ENCODE data around the gene LY6G5B.

Gene LY6G5B

DNA sequence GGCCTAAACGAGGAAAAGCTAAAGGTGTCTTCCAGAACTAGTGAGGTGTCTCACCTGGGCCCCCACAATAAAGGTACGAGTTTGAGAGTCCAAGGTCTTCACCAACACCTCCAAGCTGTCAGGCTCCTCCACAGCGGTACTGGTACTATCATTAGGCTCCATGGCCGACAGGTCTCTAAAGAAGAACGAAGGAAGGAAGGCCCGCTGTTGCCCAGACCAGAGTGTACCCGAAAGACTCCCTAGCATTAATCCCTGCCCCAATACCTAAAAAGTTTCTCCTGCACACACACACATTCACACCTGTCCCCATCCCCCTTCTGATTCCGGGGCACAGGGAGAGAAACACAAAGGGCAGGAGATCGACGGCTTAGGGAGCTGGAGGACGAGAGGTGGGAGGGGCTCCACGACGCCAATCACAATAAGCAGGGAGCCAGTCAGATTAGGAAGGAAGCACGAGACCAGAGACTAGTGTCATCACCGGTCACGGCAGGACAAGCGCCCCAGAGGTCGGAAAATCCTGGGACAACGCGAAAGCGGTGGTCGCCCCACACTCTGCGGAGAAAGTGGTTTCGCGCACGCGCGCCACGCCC lies 18.1 kb upstream of the LY6G5B start:
- peak overlapping the region; percentile 32 for H2BK15ac ChIP-seq (ENCODE audit: low read length)
- H3K27me3 ChIP-seq (ENCODE audit: control insufficient read depth in 3 of 3, insufficient read depth in 3 of 3, low read depth in 1 of 3, low read length in 3 of 3) = no peaks in the 10 kb centered on the region
- H3K4me2 ChIP-seq (ENCODE audit: insufficient read depth, low read length, poor library complexity, severe bottlenecking) = peak overlapping the region; percentile 68
- H2AFZ ChIP-seq (ENCODE audit: low read length) = peak overlapping the region; percentile 88
- H3K23ac ChIP-seq (ENCODE audit: low read depth, low read length, poor library complexity) = peak overlapping the region; percentile 97
- peak overlapping the region; percentile 81 for H2BK120ac ChIP-seq (ENCODE audit: low read depth, low read length)
- peak overlapping the region; percentile 95 for H3K14ac ChIP-seq (ENCODE audit: low read length)
- H3K36me3 ChIP-seq (replicated peaks in 1 of 2; ENCODE audit: control insufficient read depth in 2 of 2, insufficient read depth in 2 of 2, low read length in 2 of 2) = peaks cover 28 to 51% of the 10 kb centered on the region in 2 donors
- no peak overlapping the region for H2BK12ac ChIP-seq (ENCODE audit: low read length)
- H2BK5ac ChIP-seq (ENCODE audit: low read length) = peak overlapping the region; percentile 96
- peaks cover 2 to 11% of the 10 kb centered on the region in 2 donors for H3K4me1 ChIP-seq (ENCODE audit: control insufficient read depth in 2 of 2, insufficient read depth in 1 of 2, low read depth in 1 of 2, low read length in 2 of 2)
- no peak for DNase-seq (ENCODE audit: low spot score)
- peak overlapping the region; percentile 96 for H3K18ac ChIP-seq (ENCODE audit: low read length)
- no peak overlapping the region for H4K8ac ChIP-seq (ENCODE audit: low read depth, low read length)
- peak overlapping the region; percentile 95 for H3K9ac ChIP-seq (ENCODE audit: low read depth, low read length, poor library complexity)
- H3K4me3 ChIP-seq (ENCODE audit: low read length in 2 of 2) = peak overlapping the region; percentile 80 to 93
- no CpG with 5 or more reads among the region's 29 CpGs for WGBS, 2 donors (ENCODE audit: extremely low coverage in 2 of 2, insufficient read length in 2 of 2, insufficient replicate concordance in 1 of 2)
- H3K79me1 ChIP-seq (ENCODE audit: low read depth, low read length) = peaks cover 2% of the 10 kb centered on the region
- peak overlapping the region; percentile 66 for H4K91ac ChIP-seq (ENCODE audit: low read depth, low read length, poor library complexity)
- H3K9me3 ChIP-seq (replicated peaks in 1 of 2; ENCODE audit: control insufficient read depth in 2 of 2, insufficient read depth in 1 of 2, low read depth in 1 of 2, low read length in 2 of 2) = no peaks in the 10 kb centered on the region
- H2AK5ac ChIP-seq (ENCODE audit: low read depth, low read length) = no peak overlapping the region
- H3K4ac ChIP-seq (ENCODE audit: low read length) = no peak overlapping the region
- peak overlapping the region; percentile 98 for H3K27ac ChIP-seq (replicated peaks; ENCODE audit: low read length)

- peak; percentile 21 for DNase-seq (ENCODE audit: low spot score)
- Histone ChIP-seq H3K4me3 (ENCODE audit: low read length in 2 of 2) (peak overlapping the region; percentile 80 to 93), H3K23ac (ENCODE audit: low read depth, low read length, poor library complexity) (peak overlapping the region; percentile 97), H3K18ac (ENCODE audit: low read length) (peak overlapping the region; percentile 96), H2AFZ (ENCODE audit: low read length) (peak overlapping the region; percentile 88), H3K27me3 (ENCODE audit: control insufficient read depth in 3 of 3, insufficient read depth in 3 of 3, low read depth in 1 of 3, low read length in 3 of 3) (no peaks in the 10 kb centered on the region), H2BK12ac (ENCODE audit: low read length) (no peak overlapping the region), H3K9ac (ENCODE audit: low read depth, low read length, poor library complexity) (peak overlapping the region; percentile 68), H4K91ac (ENCODE audit: low read depth, low read length, poor library complexity) (peak overlapping the region; percentile 60), H2BK15ac (ENCODE audit: low read length) (no peak overlapping the region), H2BK5ac (ENCODE audit: low read length) (peak overlapping the region; percentile 96), H3K4ac (ENCODE audit: low read length) (no peak overlapping the region), H2BK120ac (ENCODE audit: low read depth, low read length) (no peak overlapping the region), H3K9me3 (replicated peaks in 1 of 2; ENCODE audit: control insufficient read depth in 2 of 2, insufficient read depth in 1 of 2, low read depth in 1 of 2, low read length in 2 of 2) (no peaks in the 10 kb centered on the region), H3K79me1 (ENCODE audit: low read depth, low read length) (peaks cover 6% of the 10 kb centered on the region), H3K27ac (replicated peaks; ENCODE audit: low read length) (peak overlapping the region; percentile 98), H4K8ac (ENCODE audit: low read depth, low read length) (no peak overlapping the region), H3K4me1 (ENCODE audit: control insufficient read depth in 2 of 2, insufficient read depth in 1 of 2, low read depth in 1 of 2, low read length in 2 of 2) (peaks cover 2 to 11% of the 10 kb centered on the region in 2 donors), H3K36me3 (replicated peaks in 1 of 2; ENCODE audit: control insufficient read depth in 2 of 2, insufficient read depth in 2 of 2, low read length in 2 of 2) (peaks cover 24 to 52% of the 10 kb centered on the region in 2 donors), H2AK5ac (ENCODE audit: low read depth, low read length) (peak overlapping the region; percentile 73), H3K4me2 (ENCODE audit: insufficient read depth, low read length, poor library complexity, severe bottlenecking) (peak overlapping the region; percentile 82), H3K14ac (ENCODE audit: low read length) (no peak overlapping the region)
- WGBS, 2 donors (ENCODE audit: extremely low coverage in 2 of 2, insufficient read length in 2 of 2, insufficient replicate concordance in 1 of 2) = no CpG with 5 or more reads among the region's 37 CpGs
Observed at GRCh38 chr6:31652925-31653724, 16.7 kb upstream of the LY6G5B start.

- Histone ChIP-seq H3K36me3 (replicated peaks in 1 of 2; ENCODE audit: control insufficient read depth in 2 of 2, insufficient read depth in 2 of 2, low read length in 2 of 2) (peaks cover 10 to 49% of the 10 kb centered on the region in 2 donors), H3K23ac (ENCODE audit: low read depth, low read length, poor library complexity) (no peak overlapping the region), H2BK15ac (ENCODE audit: low read length) (no peak overlapping the region), H4K91ac (ENCODE audit: low read depth, low read length, poor library complexity) (no peak overlapping the region), H2BK120ac (ENCODE audit: low read depth, low read length) (no peak overlapping the region), H3K4me3 (ENCODE audit: low read length in 2 of 2) (no peak overlapping the region), H2AK5ac (ENCODE audit: low read depth, low read length) (no peak overlapping the region), H2BK12ac (ENCODE audit: low read length) (no peak overlapping the region), H3K4me1 (ENCODE audit: control insufficient read depth in 2 of 2, insufficient read depth in 1 of 2, low read depth in 1 of 2, low read length in 2 of 2) (peaks cover 10 to 24% of the 10 kb centered on the region in 2 donors), H3K18ac (ENCODE audit: low read length) (no peak overlapping the region), H3K4me2 (ENCODE audit: insufficient read depth, low read length, poor library complexity, severe bottlenecking) (no peak overlapping the region), H3K9ac (ENCODE audit: low read depth, low read length, poor library complexity) (no peak overlapping the region), H3K27me3 (ENCODE audit: control insufficient read depth in 3 of 3, insufficient read depth in 3 of 3, low read depth in 1 of 3, low read length in 3 of 3) (no peaks in the 10 kb centered on the region), H3K27ac (replicated peaks; ENCODE audit: low read length) (no peak overlapping the region), H3K14ac (ENCODE audit: low read length) (no peak overlapping the region), H3K79me1 (ENCODE audit: low read depth, low read length) (peaks cover 10% of the 10 kb centered on the region), H4K8ac (ENCODE audit: low read depth, low read length) (no peak overlapping the region), H3K9me3 (replicated peaks in 1 of 2; ENCODE audit: control insufficient read depth in 2 of 2, insufficient read depth in 1 of 2, low read depth in 1 of 2, low read length in 2 of 2) (no peaks in the 10 kb centered on the region), H2BK5ac (ENCODE audit: low read length) (no peak overlapping the region), H2AFZ (ENCODE audit: low read length) (no peak overlapping the region), H3K4ac (ENCODE audit: low read length) (no peak overlapping the region)
- no CpG with 5 or more reads among the region's 8 CpGs for WGBS, 2 donors (ENCODE audit: extremely low coverage in 2 of 2, insufficient read length in 2 of 2, insufficient replicate concordance in 1 of 2)
- no peak for DNase-seq (ENCODE audit: low spot score)
Observed at GRCh38 chr6:31654574-31655348, 15.0 kb upstream of the LY6G5B start.

Measured in neuronal stem cell (in vitro differentiated cells).